Testis (tissue), 2 donors: Measurements from ENCODE around the gene EYA3.

Experiments
- POLR2A ChIP-seq: fragments of 450-650 bp; IDR thresholded peaks from one replicate; pipeline ENCODE4 v1.6.1; 2017; ENCODE audit warnings: antibody characterized with exemption, mild to moderate bottlenecking, moderate library complexity
- TF ChIP-seq, protein P1 (sequence below), 3 experiments: fragments of 450-650 bp in 2 of 3; fragments of 200-600 bp in 1 of 3; sonication (generic) in 1 of 3; IDR thresholded peaks; one replicate each; pipeline ENCODE4 v1.5.1; 2016 to 2019; ENCODE audit warnings: antibody characterized with exemption in 3 of 3, mild to moderate bottlenecking in 2 of 3, moderate library complexity in 1 of 3

DNA sequence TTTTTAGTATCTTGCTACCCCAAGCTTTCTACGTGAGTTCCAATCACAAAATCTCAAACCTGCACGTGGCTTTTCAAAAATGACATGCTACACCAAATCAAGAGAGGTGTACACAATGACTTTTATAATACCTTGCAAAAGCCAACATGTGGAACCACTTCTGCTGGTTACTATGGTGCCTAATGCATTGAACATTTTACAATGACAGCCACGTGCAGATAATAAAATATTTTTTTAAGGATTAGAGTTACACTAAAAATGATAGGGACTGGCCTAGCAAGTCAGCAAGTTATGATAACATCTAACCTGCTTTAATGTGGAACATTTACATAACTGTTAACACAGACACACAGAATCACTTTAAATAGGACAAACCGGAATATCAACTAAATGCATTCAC, 30.2 kb downstream of the EYA3 start:
- TF ChIP-seq, protein P1, sequence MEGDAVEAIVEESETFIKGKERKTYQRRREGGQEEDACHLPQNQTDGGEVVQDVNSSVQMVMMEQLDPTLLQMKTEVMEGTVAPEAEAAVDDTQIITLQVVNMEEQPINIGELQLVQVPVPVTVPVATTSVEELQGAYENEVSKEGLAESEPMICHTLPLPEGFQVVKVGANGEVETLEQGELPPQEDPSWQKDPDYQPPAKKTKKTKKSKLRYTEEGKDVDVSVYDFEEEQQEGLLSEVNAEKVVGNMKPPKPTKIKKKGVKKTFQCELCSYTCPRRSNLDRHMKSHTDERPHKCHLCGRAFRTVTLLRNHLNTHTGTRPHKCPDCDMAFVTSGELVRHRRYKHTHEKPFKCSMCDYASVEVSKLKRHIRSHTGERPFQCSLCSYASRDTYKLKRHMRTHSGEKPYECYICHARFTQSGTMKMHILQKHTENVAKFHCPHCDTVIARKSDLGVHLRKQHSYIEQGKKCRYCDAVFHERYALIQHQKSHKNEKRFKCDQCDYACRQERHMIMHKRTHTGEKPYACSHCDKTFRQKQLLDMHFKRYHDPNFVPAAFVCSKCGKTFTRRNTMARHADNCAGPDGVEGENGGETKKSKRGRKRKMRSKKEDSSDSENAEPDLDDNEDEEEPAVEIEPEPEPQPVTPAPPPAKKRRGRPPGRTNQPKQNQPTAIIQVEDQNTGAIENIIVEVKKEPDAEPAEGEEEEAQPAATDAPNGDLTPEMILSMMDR (IDR thresholded peaks at IDR 0.05) = no peak
- no peak for TF ChIP-seq POLR2A
